Neural progenitor cell (in vitro differentiated cells): ENCODE results near the gene ID4. TPM values are rescaled to one million over a fixed set of nuclear protein-coding genes. Genes with fewer than 3 reads are reported as not detected.

ENCODE experiments used
- DNase-seq: peaks from one replicate; pipeline ENCODE4 v3.0.0-alpha.2; 2016; ENCODE audit warnings: low spot score
- H2AFZ ChIP-seq: fragments of 200-600 bp; sonication (generic); replicated peaks from 2 replicates; pipeline ENCODE4 v1.6.1; 2016; ENCODE audit warnings: antibody characterized with exemption
- H3F3A ChIP-seq: fragments of 200-600 bp; sonication (generic); 2 replicates; pipeline ENCODE4 v1.6.1; 2016; ENCODE audit warnings: antibody characterized with exemption, low read depth
- H3K27ac ChIP-seq: fragments of 200-600 bp; sonication (generic); 2 replicates; pipeline ENCODE4 v1.5.1; 2016; ENCODE audit warnings: mild to moderate bottlenecking
- H3K27me3 ChIP-seq: fragments of 200-600 bp; sonication (generic); 2 replicates; pipeline ENCODE4 v1.6.1; 2016; ENCODE audit warnings: mild to moderate bottlenecking, moderate library complexity
- H3K36me3 ChIP-seq: fragments of 200-600 bp; sonication (generic); 2 replicates; pipeline ENCODE4 v1.5.1; 2016
- H3K4me1 ChIP-seq: fragments of 200-600 bp; sonication (generic); 2 replicates; pipeline ENCODE4 v1.6.1; 2016; ENCODE audit warnings: mixed run types
- H3K4me2 ChIP-seq: fragments of 200-600 bp; sonication (generic); 2 replicates; pipeline ENCODE4 v1.6.1; 2016
- H3K4me3 ChIP-seq: fragments of 200-600 bp; sonication (generic); 2 replicates; pipeline ENCODE4 v1.5.1; 2016
- H3K79me2 ChIP-seq: fragments of 200-600 bp; sonication (generic); 2 replicates; pipeline ENCODE4 v1.6.1; 2016; ENCODE audit warnings: low read depth
- H3K9ac ChIP-seq: fragments of 200-600 bp; sonication (generic); 2 replicates; pipeline ENCODE4 v1.6.1; 2016
- H3K9me3 ChIP-seq: fragments of 200-600 bp; sonication (generic); 2 replicates; pipeline ENCODE4 v1.5.1; 2016; ENCODE audit warnings: low read depth
- H4K20me1 ChIP-seq: fragments of 200-600 bp; sonication (generic); 2 replicates; pipeline ENCODE4 v1.6.1; 2016; ENCODE audit warnings: low read depth
- H3K27ac Mint-ChIP-seq: 3 replicates; pipeline ENCODE4 v1.8.0; 2021; ENCODE audit warnings: mixed read lengths
- H3K27me3 Mint-ChIP-seq: 2 replicates; pipeline ENCODE4 v1.8.0; 2022; ENCODE audit warnings: low read depth, mild to moderate bottlenecking, inconsistent platforms, moderate library complexity, mixed read lengths; ENCODE audit not compliant: insufficient read depth
- H3K36me3 Mint-ChIP-seq: 3 replicates; pipeline ENCODE4 v1.8.0; 2021; ENCODE audit warnings: mixed read lengths
- H3K4me1 Mint-ChIP-seq: 3 replicates; pipeline ENCODE4 v1.8.0; 2021; ENCODE audit warnings: mixed read lengths
- H3K4me3 Mint-ChIP-seq: 3 replicates; pipeline ENCODE4 v1.8.0; 2021; ENCODE audit warnings: mild to moderate bottlenecking, moderate library complexity, mixed read lengths
- H3K9me3 Mint-ChIP-seq: 3 replicates; pipeline ENCODE4 v1.8.0; 2020; ENCODE audit warnings: mixed read lengths
- CTCF ChIP-seq: fragments of 200-600 bp; sonication (generic); IDR thresholded peaks from 2 replicates; pipeline ENCODE4 v1.5.1; 2017; ENCODE audit warnings: antibody characterized with exemption, mild to moderate bottlenecking
- EZH2 ChIP-seq: fragments of 200-600 bp; sonication (generic); IDR thresholded peaks from 2 replicates; pipeline ENCODE4 v1.6.1; 2017; ENCODE audit warnings: antibody characterized with exemption, mild to moderate bottlenecking, moderate library complexity
- EZH2phosphoT487 ChIP-seq: fragments of 200-600 bp; sonication (generic); IDR thresholded peaks from 2 replicates; pipeline ENCODE4 v1.6.1; 2017; ENCODE audit warnings: antibody characterized with exemption
- total RNA-seq: library from RNA; depleted of rRNA; stranded (reverse); fragments of >200 nt; gene quantifications from 2 replicates; pipeline ENCODE4 v1.2.3, GENCODE V29; 2015; ENCODE audit warnings: low replicate concordance

The ID4 gene
- total RNA-seq, 1 donor from 2014 or later: 29.2 TPM

DNA sequence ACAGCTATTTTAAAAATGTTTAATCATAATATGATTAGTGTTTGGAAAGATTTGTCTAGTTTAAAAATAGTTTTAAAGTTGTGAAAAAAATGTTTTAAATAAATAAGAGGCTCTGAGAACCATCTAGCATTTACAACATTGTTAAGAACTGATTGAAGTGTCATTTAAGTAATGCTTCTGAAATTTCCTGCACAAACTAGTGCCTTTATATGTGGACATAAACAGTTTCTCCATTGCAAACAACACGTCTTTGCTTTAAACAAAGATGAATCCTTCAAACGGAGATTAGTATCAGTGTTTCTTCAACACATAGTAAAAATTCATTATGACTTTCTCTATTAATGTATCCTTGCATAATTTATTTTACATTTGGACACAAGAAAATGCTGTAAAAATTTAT lies 45.9 kb upstream of the ID4 start:
- H3K4me1 ChIP-seq: peaks cover 13% of the 10 kb centered on the region
- H3K79me2 ChIP-seq: no peaks in the 10 kb centered on the region
- H4K20me1 ChIP-seq: no peaks in the 10 kb centered on the region
- no peak overlapping the region for H3K4me2 ChIP-seq
- no peak overlapping the region for H3K4me3 Mint-ChIP-seq
- H3K9ac ChIP-seq: no peak overlapping the region
- H3K27ac Mint-ChIP-seq: no peak overlapping the region
- no peaks in the 10 kb centered on the region for H3K36me3 ChIP-seq
- no peak overlapping the region for H3K27ac ChIP-seq
- H3K9me3 Mint-ChIP-seq: peaks cover 5% of the 10 kb centered on the region
- H3K4me1 Mint-ChIP-seq: peaks cover 19% of the 10 kb centered on the region
- no peak overlapping the region for H3K4me3 ChIP-seq
- no peaks in the 10 kb centered on the region for H3F3A ChIP-seq
- no peaks in the 10 kb centered on the region for H3K27me3 ChIP-seq
- peaks cover 2% of the 10 kb centered on the region for H3K27me3 Mint-ChIP-seq
- H3K36me3 Mint-ChIP-seq: peaks cover 7% of the 10 kb centered on the region
- H3K9me3 ChIP-seq: no peaks in the 10 kb centered on the region
- no peak for DNase-seq
- TF ChIP-seq EZH2phosphoT487 (no peak), CTCF (no peak), EZH2 (no peak)
- H2AFZ ChIP-seq: no peak overlapping the region

DNA sequence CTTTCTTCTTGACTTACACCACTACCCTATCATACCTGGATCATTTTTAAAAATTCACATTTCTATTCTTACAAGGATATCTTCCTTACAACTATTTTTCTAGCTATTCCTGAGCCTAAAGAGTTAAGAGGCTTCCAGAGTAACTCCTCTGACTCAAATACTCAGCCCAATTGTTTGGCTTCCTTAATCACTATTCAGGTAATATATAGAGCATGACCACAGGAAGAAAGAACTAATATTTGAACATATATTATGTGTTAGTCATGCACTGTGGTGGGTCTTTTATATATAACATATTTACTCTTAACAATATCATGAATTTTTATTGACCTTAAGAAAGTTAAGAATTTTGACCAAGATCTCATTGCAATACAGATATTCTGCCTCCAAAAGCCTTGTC lies 42.0 kb upstream of the ID4 start:
- Histone ChIP-seq H3K4me1 (peaks cover 2% of the 10 kb centered on the region), H3F3A (no peaks in the 10 kb centered on the region), H3K9ac (no peak overlapping the region), H3K4me2 (no peak overlapping the region), H3K4me3 (no peak overlapping the region), H3K79me2 (no peaks in the 10 kb centered on the region), H3K9me3 (no peaks in the 10 kb centered on the region), H3K36me3 (no peaks in the 10 kb centered on the region), H2AFZ (no peak overlapping the region), H4K20me1 (no peaks in the 10 kb centered on the region), H3K27me3 (no peaks in the 10 kb centered on the region), H3K27ac (no peak overlapping the region)
- H3K4me1 Mint-ChIP-seq: peaks cover 14% of the 10 kb centered on the region
- peaks cover 30% of the 10 kb centered on the region for H3K36me3 Mint-ChIP-seq
- no peak for DNase-seq
- H3K27me3 Mint-ChIP-seq: peaks cover 2% of the 10 kb centered on the region
- TF ChIP-seq EZH2phosphoT487: no peak
- no peak for TF ChIP-seq EZH2
- TF ChIP-seq CTCF: no peak
- H3K9me3 Mint-ChIP-seq: peaks cover 36% of the 10 kb centered on the region
- no peak overlapping the region for H3K4me3 Mint-ChIP-seq
- no peak overlapping the region for H3K27ac Mint-ChIP-seq

- H3K36me3 ChIP-seq: no peaks in the 10 kb centered on the region
- H4K20me1 ChIP-seq: no peaks in the 10 kb centered on the region
- no peak overlapping the region for H3K4me3 Mint-ChIP-seq
- peaks cover 43% of the 10 kb centered on the region for H3K9me3 Mint-ChIP-seq
- peaks cover 2% of the 10 kb centered on the region for H3K27me3 Mint-ChIP-seq
- H3K9ac ChIP-seq: no peak overlapping the region
- TF ChIP-seq EZH2 (no peak), CTCF (no peak), EZH2phosphoT487 (no peak)
- no peaks in the 10 kb centered on the region for H3K79me2 ChIP-seq
- no peaks in the 10 kb centered on the region for H3F3A ChIP-seq
- no peak overlapping the region for H3K27ac ChIP-seq
- DNase-seq: no peak
- H3K4me2 ChIP-seq: no peak overlapping the region
- no peaks in the 10 kb centered on the region for H3K9me3 ChIP-seq
- H3K36me3 Mint-ChIP-seq: peaks cover 34% of the 10 kb centered on the region
- H3K4me1 Mint-ChIP-seq: peaks cover 7% of the 10 kb centered on the region
- no peaks in the 10 kb centered on the region for H3K4me1 ChIP-seq
- H2AFZ ChIP-seq: no peak overlapping the region
- H3K27me3 ChIP-seq: no peaks in the 10 kb centered on the region
- H3K27ac Mint-ChIP-seq: no peak overlapping the region
- H3K4me3 ChIP-seq: no peak overlapping the region
Measured at GRCh38 chr6:19796452-19796851, 40.7 kb upstream of the ID4 start.

GRCh38 chr6:19798362-19798761 lies 38.8 kb upstream of the ID4 start:
- Histone ChIP-seq H3K4me2 (no peak overlapping the region), H3K27me3 (no peaks in the 10 kb centered on the region), H2AFZ (no peak overlapping the region), H3K9ac (no peak overlapping the region), H3F3A (peaks cover 3% of the 10 kb centered on the region), H3K4me3 (no peak overlapping the region), H4K20me1 (no peaks in the 10 kb centered on the region), H3K4me1 (peaks cover 2% of the 10 kb centered on the region), H3K36me3 (no peaks in the 10 kb centered on the region), H3K79me2 (no peaks in the 10 kb centered on the region), H3K27ac (no peak overlapping the region), H3K9me3 (no peaks in the 10 kb centered on the region)
- Mint-ChIP-seq H3K4me3 (no peak overlapping the region), H3K27ac (no peak overlapping the region), H3K9me3 (peaks cover 50% of the 10 kb centered on the region), H3K27me3 (no peaks in the 10 kb centered on the region), H3K4me1 (peaks cover 19% of the 10 kb centered on the region), H3K36me3 (peaks cover 40% of the 10 kb centered on the region)
- DNase-seq: no peak
- TF ChIP-seq EZH2: no peak
- TF ChIP-seq CTCF: no peak
- TF ChIP-seq EZH2phosphoT487: no peak
